DMS53 treated with DMSO at 0.1 percent for 48 hours (cell line): ENCODE measurements around the gene PDE6C.
"Not testable (repeated sequence)": the region's sequence is repeated elsewhere in the genome, so short reads cannot be mapped to it uniquely, and the experiment has no call there.

Experiments
- DNase-seq: peaks from one replicate; lab custom pipeline; 2025; ENCODE audit not compliant: unreplicated experiment; lab: John Stamatoyannopoulos, UW

PDE6C gene

DNA sequence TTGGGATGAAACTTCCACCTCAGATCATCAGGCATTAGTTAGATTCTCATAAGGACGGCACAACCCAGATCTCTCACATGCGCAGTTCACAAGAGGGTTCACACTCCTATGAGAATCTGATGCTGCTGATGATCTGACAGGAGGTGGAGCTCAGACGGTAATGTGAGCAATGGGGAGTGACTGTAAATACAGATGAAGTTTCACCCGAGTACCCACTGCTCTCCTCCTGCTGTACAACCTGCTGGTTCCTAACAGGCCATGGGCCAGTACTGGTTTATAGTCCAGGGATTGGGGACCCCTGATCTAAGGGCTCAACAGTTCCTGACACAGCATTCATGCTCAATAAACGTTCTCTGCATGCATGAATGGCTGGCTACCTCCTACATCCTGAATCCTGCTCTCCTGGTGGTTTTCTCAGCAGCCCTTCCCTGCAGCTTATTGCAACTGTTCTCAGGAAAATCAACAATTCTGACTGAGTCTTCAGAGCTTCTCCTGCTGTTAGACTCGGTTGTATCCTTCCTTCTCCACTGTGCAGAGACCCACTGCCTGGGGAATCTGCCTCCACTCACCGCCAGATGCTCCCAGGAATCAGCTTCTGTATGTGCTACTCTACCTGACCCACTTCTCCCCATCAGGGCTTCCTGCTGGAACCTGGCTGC is 17.4 kb downstream of the PDE6C start:
- no peak for DNase-seq

DNA sequence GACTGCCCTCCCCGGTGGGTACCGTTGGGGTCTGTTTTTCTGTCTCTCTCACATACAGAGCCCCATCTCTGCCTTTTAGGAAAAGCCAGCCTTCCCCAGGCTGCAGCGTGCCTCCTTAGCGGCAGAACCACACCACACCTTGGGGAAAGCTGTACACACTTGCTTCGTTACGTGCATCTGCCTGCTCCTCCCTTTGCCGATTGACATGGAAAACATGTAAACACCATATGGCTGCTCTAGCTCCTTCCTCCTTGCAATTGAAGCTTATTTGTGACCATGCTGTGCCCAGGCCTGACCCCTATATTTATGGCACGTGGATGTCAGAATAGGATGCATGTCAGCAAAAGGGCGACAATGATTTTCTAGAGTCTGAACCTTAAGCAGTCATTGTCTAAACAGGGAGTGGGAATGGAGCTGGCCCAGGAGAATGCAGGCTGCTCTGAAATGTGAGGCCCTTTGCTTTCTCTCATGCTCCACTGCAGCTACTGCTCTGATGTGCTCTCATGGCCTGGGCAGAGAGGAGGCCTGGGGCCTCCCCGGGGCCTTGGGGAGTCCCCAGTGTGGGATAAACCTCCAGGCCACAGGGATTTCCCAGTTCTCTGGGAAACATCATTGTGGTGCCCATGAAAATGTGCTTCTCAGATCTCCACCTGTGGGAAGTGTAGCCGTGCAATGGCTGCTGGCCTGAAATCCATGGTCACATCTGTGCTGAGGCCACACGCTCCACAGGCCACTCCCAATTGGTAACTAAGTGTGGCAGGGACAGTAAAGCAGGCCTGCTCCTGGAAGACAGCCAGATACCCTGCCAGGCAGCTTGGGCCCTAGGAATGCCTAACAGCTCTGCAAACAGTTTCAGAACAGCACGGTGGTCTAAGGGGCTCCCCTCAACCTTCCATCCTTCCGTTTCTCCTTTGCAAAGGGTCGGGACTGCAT is 18.6 kb downstream of the PDE6C start:
- DNase-seq = no peak

DNA sequence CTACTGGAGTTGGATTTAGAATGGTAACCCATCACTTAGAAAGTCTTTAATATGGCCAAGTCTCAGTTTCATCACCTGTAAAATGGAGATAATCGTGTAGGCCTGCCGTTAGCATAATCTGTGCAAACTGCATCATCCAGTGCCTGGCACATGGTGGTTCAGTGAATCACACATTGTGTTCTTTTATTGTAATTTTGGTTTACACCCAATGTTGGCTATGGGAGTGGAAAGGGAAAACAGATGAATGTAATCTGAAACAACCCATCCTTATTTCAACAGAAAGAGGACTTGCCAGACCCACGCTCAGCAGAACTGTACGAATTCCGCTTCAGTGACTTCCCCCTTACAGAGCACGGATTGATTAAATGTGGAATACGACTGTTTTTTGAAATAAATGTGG is 27.5 kb downstream of the PDE6C start:
- DNase-seq = no peak

DNA sequence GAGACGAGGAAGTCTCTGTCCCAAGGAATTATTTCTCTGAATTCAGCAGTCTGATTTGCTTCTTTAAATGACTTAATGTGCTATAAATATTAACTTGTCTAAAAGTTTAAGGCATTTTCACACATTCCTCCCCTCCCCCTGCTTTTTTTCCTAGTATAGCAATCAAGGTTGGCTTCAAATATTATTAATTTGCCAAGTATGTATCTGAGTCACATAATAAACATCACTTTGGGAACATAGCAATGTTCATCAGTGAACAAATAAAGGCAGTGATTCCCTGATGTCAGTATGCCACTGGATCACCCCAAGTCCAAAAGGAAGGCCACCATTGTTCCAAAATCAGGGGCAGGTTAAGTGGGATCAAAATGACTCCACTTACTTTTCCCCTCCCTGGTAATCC is 40.5 kb downstream of the PDE6C start:
- DNase-seq = no peak

DNA sequence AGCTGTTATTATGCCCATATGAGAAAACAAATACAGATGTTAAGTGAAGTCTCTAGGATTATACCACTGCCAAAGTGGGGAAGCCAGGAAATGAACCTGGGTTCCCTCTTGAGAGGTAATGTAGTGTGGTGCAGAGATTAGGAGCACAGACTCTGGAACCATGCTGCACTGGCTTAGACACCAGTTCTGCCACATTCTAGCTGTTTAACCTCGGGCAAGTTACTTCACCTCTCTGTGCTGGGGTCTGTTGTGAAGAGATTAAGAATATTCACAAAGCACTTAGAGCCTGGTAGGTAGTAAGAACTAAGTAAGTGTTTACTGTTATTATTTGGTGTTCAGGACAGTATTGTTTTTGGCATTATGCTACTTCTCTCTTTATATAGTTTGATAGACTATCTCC is 41.9 kb downstream of the PDE6C start:
- DNase-seq = no peak

GRCh38 chr10:93656155-93656554 is 43.8 kb downstream of the PDE6C start:
- no peak for DNase-seq

DNA sequence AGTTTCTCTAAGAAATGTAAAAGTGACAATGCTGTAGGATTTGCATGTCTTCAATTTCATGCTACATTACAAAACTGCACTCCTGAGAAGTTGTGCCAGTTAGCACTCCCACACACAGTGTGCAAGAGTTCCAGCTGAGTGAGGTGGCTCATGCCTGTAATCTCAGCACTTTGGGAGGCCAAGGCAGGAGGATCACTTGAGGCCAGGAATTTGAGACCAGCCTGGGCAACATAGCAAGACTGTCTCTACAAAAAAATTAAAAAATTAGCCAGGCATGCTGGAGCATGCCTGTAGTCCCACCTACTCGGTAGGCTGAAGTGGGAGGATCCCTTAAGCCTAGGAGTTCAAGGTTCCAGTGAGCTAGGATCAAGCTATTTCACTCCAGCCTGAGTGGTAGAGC is 45.4 kb downstream of the PDE6C start:
- DNase-seq = no peak

GRCh38 chr10:93666030-93666429 is 53.7 kb downstream of the PDE6C start:
- no peak for DNase-seq

- no peak for DNase-seq
Measured at GRCh38 chr10:93667795-93668194, 55.5 kb downstream of the PDE6C start.

GRCh38 chr10:93670372-93670771 is 58.0 kb downstream of the PDE6C start:
- DNase-seq = no peak

DNA sequence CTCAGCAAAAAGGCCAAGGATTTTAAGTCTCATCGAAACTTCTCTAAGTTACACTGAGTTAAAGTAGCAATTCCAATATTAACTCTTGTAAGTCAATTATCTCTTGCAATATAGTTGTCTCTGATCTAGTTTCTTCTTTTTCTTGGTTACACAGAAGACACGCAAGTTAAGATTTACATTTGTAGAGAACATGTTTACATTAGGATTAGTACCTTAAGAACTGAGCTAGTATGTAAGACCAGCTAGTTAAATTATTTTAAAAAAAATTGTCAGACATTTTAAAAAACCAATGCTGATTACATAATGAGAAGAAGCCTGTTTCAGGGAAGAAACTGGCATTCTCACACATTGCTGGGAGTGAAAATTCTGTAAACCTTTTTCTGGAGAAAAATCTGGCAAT is 58.7 kb downstream of the PDE6C start:
- no peak for DNase-seq

GRCh38 chr10:93672022-93672678 is 59.8 kb downstream of the PDE6C start:
- no peak for DNase-seq

DNA sequence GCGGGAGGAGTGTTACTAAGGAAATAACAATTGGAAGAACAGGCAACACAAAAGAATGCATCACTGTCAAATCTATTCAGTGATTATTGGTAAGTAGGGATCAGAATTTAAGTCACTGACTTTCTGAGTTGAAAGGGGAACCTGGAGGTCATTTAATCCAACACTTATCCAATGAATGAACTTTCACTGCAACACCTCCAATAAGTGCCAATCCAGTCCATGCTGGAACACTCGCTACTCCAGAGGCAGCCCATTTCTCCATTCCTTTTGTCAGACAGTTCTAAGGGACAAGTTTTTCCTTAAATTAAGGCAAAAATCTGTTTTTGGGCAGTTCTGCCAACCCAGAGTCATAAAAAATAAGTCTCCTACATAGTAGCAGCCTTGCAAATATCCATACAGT is 60.6 kb downstream of the PDE6C start:
- no peak for DNase-seq

GRCh38 chr10:93673791-93674190 is 61.5 kb downstream of the PDE6C start:
- DNase-seq = no peak

GRCh38 chr10:93678386-93678785 is 66.0 kb downstream of the PDE6C start:
- DNase-seq = no peak

- no peak for DNase-seq
Measured at GRCh38 chr10:93678805-93679587, 66.7 kb downstream of the PDE6C start.

DNA sequence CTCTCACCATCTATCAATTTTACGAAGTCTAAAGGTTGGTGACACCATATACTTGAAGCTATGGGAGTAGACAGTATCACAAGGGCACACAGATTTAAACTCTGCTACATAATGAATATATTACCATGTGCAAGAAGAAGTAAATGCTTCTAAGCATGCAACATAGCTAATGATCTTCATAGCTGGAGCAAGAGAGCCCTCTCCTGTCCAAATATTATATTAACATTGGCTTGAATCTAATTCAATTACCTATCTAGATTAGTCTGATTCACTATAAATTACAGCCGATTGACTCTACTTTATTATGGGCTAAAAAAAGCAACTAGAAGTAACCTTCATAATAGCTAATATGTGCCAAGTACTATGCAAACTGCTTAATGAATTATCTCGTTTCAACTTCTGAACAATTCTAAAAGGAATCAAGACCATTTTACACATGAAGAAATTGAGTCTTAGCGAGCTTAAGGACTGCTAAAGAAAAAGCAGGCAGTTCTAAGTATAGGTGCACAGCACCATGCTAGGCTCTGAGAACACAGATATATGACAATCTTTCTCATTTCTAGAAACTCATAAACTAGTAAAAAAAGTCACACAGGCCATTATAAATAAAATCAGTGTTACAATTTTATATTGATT is 68.2 kb downstream of the PDE6C start:
- peak; percentile 43 for DNase-seq

GRCh38 chr10:93687737-93688136 is 75.4 kb downstream of the PDE6C start:
- no peak for DNase-seq

DNA sequence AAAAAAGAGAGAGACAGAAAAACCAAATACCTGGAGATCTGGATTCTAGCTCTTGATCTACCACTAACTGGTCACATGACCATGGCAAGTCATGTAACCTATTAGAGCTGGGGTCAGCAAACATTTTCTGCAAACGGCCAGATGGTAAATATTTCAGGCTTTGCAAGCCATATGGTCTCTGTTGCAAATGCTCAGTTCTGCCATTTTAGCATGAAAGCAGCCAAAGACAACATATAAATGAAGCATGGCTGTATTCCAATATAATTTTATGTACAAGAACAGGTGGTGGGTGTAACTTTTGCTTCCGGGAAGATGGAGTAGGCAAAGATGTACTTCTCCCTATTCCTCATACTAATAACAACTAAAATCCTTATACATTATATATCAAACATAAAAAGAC is 83.4 kb downstream of the PDE6C start:
- no peak for DNase-seq

DNA sequence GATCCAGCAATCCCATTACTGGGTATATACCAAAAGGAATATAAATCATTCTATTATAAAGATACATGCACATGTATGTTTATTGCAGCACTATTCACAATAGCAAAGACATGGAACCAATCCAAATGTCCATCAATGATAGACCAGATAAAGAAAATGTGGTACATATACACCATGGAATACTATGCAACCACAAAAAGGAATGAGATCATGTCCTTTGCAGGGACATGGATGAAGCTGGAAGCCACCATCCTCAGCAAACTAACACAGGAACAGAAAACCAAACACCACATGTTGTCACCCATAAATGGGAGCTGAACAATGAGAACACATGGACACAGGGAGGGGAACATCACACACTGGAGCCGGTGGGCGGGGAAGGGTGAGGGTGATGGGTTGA is 84.2 kb downstream of the PDE6C start:
- not testable (repeated sequence) for DNase-seq

DNA sequence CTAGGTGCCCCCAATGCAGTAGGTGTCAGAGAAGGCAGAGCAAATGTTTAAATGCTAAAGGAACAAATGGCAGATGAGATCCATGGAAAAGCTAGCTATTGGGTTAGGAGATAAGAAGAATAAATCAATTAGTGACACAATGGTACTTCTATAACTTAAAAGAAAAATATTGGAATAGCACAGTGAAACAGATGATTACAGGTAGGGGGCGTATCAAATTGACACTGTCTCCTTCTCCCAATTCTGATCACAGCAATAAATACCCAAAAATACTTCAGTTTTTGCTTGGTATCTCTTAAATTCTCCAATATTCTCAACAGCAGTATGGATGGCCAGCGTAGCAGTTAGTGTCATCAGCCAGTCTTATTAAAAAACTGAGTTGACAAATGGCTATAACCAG is 84.9 kb downstream of the PDE6C start:
- DNase-seq = no peak
